ENCODE measurements around the gene HNRNPA1L2.

GRCh38 chr13:52597676-52598075 lies 44.6 kb upstream of the HNRNPA1L2 start:
- TF ChIP-seq POLR2A (IDR thresholded peaks at IDR 0.05) (no peak), CTCF (IDR thresholded peaks at IDR 0.05) (no peak)

All from heart left ventricle (tissue), 13 donors.